PFSK-1 (cell line): Measurements from ENCODE around the gene SCAF1. TPM values are rescaled to one million over a fixed set of nuclear protein-coding genes. Genes with fewer than 3 reads are reported as not detected.

ENCODE experiments used
- FOXP2 ChIP-seq: optimal IDR thresholded peaks from 2 replicates; pipeline ENCODE3; 2011; ENCODE audit warnings: borderline replicate concordance, control low read depth, inconsistent platforms; ENCODE audit not compliant: insufficient read depth; ENCODE audit errors: extremely low read length, extremely low read depth
- POLR2AphosphoS5 ChIP-seq: IDR thresholded peaks from 2 replicates; pipeline ENCODE4 v1.6.1; 2012; ENCODE audit warnings: low read depth, mild to moderate bottlenecking, control low read depth, low read length, moderate library complexity
- REST ChIP-seq, 2 experiments: IDR thresholded peaks; 2 replicates each; pipeline versions ENCODE4 v1.6.1 to v1.8.0; 2011 to 2012; ENCODE audit warnings: low read depth in 2 of 2, low read length in 2 of 2, control low read depth in 1 of 2, inconsistent platforms in 1 of 2, mild to moderate bottlenecking in 1 of 2, moderate library complexity in 1 of 2; ENCODE audit not compliant: insufficient read depth in 1 of 2
- SIN3A ChIP-seq: IDR thresholded peaks from 2 replicates; pipeline ENCODE4 v1.6.1; 2012; ENCODE audit warnings: mild to moderate bottlenecking, low read length, moderate library complexity, borderline replicate concordance; ENCODE audit not compliant: insufficient read depth
- TAF1 ChIP-seq: IDR thresholded peaks from 2 replicates; pipeline ENCODE4 v1.6.1; 2012; ENCODE audit warnings: low read length, control low read depth, borderline replicate concordance; ENCODE audit not compliant: insufficient read depth
- polyA plus RNA-seq: library from polyadenylated mRNA; unstranded; fragments of >200 nt; gene quantifications from one replicate; pipeline ENCODE4 v1.2.1, GENCODE V29; 2012; ENCODE audit warnings: low read depth, missing spikeins; ENCODE audit not compliant: insufficient read length

Gene SCAF1, protein sequence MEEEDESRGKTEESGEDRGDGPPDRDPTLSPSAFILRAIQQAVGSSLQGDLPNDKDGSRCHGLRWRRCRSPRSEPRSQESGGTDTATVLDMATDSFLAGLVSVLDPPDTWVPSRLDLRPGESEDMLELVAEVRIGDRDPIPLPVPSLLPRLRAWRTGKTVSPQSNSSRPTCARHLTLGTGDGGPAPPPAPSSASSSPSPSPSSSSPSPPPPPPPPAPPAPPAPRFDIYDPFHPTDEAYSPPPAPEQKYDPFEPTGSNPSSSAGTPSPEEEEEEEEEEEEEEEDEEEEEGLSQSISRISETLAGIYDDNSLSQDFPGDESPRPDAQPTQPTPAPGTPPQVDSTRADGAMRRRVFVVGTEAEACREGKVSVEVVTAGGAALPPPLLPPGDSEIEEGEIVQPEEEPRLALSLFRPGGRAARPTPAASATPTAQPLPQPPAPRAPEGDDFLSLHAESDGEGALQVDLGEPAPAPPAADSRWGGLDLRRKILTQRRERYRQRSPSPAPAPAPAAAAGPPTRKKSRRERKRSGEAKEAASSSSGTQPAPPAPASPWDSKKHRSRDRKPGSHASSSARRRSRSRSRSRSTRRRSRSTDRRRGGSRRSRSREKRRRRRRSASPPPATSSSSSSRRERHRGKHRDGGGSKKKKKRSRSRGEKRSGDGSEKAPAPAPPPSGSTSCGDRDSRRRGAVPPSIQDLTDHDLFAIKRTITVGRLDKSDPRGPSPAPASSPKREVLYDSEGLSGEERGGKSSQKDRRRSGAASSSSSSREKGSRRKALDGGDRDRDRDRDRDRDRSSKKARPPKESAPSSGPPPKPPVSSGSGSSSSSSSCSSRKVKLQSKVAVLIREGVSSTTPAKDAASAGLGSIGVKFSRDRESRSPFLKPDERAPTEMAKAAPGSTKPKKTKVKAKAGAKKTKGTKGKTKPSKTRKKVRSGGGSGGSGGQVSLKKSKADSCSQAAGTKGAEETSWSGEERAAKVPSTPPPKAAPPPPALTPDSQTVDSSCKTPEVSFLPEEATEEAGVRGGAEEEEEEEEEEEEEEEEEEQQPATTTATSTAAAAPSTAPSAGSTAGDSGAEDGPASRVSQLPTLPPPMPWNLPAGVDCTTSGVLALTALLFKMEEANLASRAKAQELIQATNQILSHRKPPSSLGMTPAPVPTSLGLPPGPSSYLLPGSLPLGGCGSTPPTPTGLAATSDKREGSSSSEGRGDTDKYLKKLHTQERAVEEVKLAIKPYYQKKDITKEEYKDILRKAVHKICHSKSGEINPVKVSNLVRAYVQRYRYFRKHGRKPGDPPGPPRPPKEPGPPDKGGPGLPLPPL
- polyA plus RNA-seq = 79.8 TPM

GRCh38 chr19:49641688-49642491 lies at the start of gene SCAF1:
Gene SCAF1, plus strand, starts transcription at chr19:49642209. Its CDS starts 2,818 bp downstream, at chr19:49645027.
- TF ChIP-seq REST (IDR thresholded peaks at IDR 0.05; ENCODE audit: insufficient read depth in 1 of 2, low read depth in 2 of 2, low read length in 2 of 2) = no peak
- TF ChIP-seq POLR2AphosphoS5 = no peak; the same call in 1 of the 2 replicates
- TF ChIP-seq FOXP2 = peak; percentile 98
- TF ChIP-seq TAF1 = peak; percentile 60; the same call in 1 of the 2 replicates
- TF ChIP-seq SIN3A = no peak

GRCh38 chr19:49592486-49593232 lies 49.4 kb upstream of the SCAF1 start:
- no peak for TF ChIP-seq FOXP2
- TF ChIP-seq POLR2AphosphoS5 = no peak; the same call in 1 of the 2 replicates
- TF ChIP-seq SIN3A = no peak
- no peak for TF ChIP-seq TAF1
- TF ChIP-seq REST (IDR thresholded peaks at IDR 0.05; ENCODE audit: insufficient read depth in 1 of 2, low read depth in 2 of 2, low read length in 2 of 2) = no peak

- TF ChIP-seq FOXP2 (no peak), POLR2AphosphoS5 (no peak), REST (IDR thresholded peaks at IDR 0.05; ENCODE audit: insufficient read depth in 1 of 2, low read depth in 2 of 2, low read length in 2 of 2) (no peak), SIN3A (no peak), TAF1 (no peak)
These were observed 48.5 kb upstream of the SCAF1 start for GRCh38 chr19:49593233-49594113.
